Kidney capillary endothelial cell (primary cell): ENCODE measurements around the gene SYTL2.

ENCODE experiments used
- DNase-seq: peaks from one replicate; pipeline ENCODE4 v3.0.0-alpha.2; 2018; ENCODE audit warnings: low spot score

Gene SYTL2

DNA sequence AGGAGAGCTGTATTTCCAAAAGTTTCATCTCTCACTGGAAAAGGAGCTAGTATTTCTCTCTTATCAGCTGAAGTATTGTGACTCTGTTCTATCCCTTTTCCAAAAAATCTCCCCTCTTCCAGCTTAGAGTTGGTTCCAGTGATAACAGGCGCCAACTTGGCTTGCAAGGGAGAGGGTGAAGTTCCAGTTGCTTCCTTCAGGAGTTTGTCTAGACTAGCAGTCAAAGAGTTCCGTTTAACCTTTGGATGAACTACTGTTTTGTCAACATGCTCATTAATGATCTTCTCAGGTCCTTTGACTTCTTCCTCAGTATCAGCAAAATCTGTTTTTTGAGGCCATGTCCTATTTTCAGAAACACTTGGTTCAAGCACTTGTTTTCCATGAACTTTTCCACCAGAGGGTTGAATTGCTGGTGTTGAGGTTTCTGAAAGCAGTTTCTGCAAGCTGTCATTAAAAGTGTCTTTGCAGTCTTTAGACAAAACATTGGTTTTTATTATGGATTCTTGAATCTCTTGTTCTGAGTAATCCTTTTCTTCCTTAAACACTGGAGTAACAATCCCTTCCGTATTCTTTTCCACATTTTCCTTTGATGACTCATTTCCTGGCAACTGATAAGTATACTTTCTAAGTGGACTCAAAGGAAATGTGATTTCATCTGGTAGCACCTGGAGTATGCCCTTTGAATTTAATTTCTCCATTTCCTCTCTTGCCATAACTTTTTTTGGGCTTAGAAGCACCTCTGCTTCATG, 85.3 kb downstream of the SYTL2 start:
- peak; percentile 87 for DNase-seq

DNA sequence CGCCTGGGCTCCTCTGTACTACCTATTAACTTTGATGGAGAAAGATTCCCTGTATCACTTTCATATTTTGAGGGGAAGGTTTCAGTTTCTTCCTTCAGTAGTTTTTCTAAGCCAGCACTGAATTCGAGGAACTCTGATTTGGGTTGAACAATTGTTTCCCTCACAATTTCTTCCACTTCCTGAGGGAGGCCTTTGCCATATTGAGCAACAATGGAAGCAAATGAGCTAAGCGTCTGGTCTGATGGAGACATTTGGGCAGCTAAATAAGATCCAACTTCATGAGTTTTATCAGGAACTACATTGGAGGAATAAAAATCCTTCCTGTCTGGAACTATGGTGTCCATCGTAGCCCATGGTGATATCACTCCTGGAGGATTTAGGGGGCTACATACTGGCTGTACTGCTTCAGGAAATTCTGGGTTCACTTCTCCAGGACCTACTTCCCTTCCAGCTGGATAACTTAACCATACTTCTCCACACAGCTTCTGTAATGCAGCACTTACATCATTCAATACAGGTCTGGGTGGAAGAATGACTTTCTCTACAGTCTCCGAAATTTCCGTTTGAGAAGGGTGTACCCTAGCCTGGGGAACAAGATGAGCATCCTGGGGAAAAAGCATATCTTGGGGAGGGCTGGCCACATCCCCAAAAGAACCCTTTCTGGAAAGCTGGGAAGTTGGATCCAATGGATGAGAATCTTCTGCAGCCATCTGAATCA, 86.0 kb downstream of the SYTL2 start:
- no peak for DNase-seq

GRCh38 chr11:85723088-85723487, 87.9 kb downstream of the SYTL2 start:
- no peak for DNase-seq

GRCh38 chr11:85721191-85721590, 89.8 kb downstream of the SYTL2 start:
- DNase-seq = no peak

DNA sequence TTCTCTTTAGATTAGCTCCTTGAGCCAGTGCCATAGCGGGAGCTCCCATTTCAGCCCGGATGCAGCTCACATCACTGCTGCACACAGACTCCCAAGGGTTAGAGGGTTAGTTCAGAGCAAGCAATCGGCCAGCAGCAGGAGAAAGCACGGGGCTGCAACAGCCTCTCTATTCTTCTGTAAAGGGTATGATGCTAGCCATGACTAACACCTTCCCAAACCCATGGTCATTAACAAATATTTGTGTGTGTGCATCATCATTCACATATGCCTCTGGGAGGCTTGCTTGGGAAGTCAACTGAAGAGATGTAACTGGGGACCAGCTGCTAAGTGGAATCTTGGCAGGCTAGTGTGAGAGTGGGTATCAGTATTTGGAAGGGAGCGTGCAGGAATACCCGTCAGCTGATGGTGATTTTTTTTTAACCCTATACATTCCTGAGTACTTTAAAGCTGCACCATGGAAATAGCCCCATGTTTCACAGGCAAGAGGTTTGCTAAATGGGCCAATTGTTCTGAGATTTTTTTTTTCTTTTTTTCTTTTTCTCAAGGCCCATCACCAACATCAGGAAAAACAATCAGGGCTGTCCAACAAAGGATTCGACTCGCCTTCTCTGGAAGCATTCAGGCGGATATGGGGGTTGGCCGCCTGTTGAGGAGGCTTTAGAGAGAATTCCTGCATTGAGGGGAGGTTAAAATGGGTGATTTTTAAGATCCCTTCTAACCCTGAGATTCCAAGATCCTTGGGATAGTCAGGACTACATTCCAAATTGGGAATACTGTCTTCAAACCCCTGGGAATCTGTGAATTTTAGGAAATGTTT, 91.7 kb downstream of the SYTL2 start:
- DNase-seq = peak; percentile 86

- DNase-seq = no peak
Observed at GRCh38 chr11:85718126-85718943, 92.6 kb downstream of the SYTL2 start.

- no peak for DNase-seq
Observed at GRCh38 chr11:85717429-85717828, 93.5 kb downstream of the SYTL2 start.

DNA sequence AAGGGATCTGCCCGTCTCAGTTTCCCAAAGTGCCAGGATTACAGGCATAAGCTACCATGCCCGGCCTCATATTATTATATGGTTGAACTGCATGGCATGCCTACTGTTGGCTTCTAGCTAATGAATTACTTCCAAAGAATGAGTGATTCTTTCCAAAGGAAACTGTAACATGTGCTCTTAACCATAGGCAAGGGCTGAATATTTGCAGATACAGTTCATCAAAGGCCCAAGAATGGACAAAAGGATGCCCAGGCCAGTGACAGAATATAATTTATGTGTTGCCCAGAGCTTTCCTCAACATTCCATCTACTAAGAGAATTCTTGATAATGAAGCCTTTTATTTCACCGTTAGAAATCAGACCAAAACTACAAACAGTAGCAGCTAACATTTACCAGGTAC, 98.0 kb downstream of the SYTL2 start:
- no peak for DNase-seq

- no peak for DNase-seq
Observed at GRCh38 chr11:85710917-85711316, 100.0 kb downstream of the SYTL2 start.

GRCh38 chr11:85709941-85710702, 100.8 kb downstream of the SYTL2 start:
- no peak for DNase-seq

- DNase-seq = no peak
Observed at GRCh38 chr11:85705800-85706199, 105.1 kb downstream of the SYTL2 start.

GRCh38 chr11:85704967-85705366, 106.0 kb downstream of the SYTL2 start:
- no peak for DNase-seq

DNA sequence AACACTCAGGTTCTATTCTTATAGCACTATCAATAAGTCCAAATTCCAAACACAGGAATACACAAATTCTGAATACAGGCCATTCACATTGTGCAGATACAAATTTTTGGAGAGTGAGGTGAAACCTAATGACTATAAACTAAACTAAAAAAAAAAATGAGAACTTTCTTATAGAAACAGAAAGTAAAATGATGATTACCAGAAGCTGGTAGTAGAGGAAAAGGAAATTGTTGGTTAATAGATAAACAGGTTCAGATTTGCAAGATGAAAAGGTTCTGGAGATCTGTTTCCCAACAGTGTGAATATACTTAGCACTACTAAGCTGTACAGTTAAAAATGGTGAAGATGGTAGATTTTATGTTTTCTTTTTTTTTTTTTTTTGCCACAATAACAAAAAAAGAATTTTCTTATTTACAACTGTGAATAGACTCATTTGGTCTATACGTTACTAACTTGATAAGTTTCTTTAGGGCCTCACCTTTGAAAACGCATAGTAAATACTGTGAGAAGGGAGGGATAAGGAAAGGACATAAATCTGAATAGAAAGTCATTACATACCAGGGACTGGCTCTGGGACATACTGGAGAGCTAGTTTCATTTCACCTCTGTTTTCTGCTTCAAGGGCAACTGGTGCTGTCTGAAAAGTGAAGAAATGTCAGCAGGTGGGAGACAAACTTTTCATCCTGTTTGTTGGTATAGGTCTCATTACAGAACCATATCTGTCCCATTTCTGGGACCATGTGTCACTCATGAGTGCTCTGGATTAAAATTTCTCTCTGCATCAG, 110.8 kb downstream of the SYTL2 start:
- DNase-seq = no peak

GRCh38 chr11:85698195-85698594, 112.7 kb downstream of the SYTL2 start:
- no peak for DNase-seq

- no peak for DNase-seq
Observed at GRCh38 chr11:85697747-85698146, 113.2 kb downstream of the SYTL2 start.

- DNase-seq = no peak
Observed at GRCh38 chr11:85695546-85695945, 115.4 kb downstream of the SYTL2 start.

DNA sequence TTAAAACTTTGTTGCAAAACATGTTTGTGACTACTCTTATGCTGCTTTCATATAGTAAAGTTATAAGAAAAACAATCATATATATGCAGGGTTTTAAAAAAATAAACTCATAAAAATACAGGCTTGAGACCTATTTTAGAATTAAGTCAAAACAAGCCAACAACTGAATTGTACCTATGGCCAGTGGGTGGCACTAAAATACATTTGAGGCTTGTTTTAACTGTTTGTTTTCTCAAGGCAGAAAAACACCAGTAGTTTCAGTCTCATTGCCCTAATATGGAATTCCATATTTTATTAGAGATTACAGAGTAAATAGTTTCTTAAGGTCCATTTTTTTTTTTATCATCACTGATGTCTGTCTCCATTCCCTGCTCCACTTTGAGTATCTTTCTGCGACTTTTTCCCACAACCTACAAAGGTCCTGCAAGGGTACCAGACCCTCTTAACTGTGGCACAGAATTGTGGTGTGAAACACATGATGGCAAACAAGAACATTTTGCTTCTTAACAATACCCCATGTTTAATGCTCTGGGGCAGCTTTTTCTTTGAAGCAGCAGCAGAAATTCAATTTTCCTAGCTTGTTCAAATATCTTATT, 116.5 kb downstream of the SYTL2 start:
- DNase-seq = peak; percentile 25

- no peak for DNase-seq
Observed at GRCh38 chr11:85685820-85686459, 125.0 kb downstream of the SYTL2 start, which contains the start of gene CCDC89. CCDC89 (minus strand) TSS chr11:85686195; CDS start chr11:85686130, 65 bp downstream.

DNA sequence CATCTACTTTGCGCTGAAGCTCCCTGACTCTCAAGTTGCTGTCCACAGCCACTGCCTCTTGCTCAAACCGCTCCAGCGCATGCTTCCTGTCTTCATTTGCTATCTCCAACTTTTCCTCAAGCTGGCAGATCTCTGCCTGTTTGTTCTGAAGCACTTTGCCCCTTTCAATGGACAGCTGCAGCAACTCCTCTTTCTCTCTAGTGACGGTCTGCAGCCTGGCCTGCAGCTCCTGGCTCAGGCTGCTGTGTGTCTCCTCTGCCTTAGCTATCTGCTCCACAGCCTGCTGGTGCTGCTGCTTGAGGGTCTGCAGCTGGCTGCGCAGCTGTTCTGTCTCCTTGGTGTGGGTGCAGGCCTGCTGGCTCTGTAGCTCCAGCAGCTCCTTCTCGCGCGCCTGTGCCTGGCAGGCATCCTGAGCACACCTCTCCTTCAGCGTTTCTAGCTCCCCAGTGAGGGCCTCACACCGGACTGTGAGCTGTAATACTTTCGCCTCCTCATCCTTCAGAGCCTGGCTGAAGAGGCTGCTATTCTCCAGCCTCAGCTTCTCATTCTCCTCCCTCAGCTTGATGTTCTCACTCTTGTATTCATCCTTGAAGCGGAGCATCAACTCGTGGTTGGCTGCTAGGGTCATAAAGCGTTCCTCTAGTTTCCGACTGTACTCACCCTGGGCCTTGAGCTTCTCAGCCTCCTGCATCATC, 125.7 kb downstream of the SYTL2 start:
- DNase-seq = no peak
